ENCODE data around the gene ANTXR2. TPM values are rescaled to one million over a fixed set of nuclear protein-coding genes. Genes with fewer than 3 reads are reported as not detected.
"Not testable (repeated sequence)": the region's sequence is repeated elsewhere in the genome, so short reads cannot be mapped to it uniquely, and the experiment has no call there.

Gene ANTXR2
- polyA plus RNA-seq, 3 donors: 79.8 to 98.6 (median 85.0) TPM

- DNase-seq (ENCODE audit: low read depth in 3 of 3, low spot score in 2 of 3): no peak
Observed at GRCh38 chr4:79998201-79998600, 74.8 kb downstream of the ANTXR2 start.

DNA sequence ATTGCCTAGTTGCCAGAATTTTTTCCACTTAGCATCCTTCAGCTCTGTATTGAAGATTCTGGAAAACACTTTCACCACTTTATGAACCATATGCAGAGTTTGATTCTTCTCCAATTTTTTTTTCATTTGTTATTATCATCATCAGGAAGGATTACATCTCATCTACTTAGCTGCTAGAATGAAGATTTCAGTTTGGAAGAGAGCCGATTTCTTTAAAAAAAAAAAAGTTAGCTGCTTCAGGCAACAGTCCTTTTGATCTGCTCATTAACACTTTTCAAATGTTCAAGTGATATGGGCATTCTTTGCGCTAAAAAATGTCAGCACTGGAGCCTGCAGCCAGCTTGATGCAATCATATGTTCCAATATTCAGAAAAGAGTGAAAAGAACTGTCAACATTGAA lies 76.2 kb downstream of the ANTXR2 start:
- DNase-seq (ENCODE audit: low read depth in 3 of 3, low spot score in 2 of 3): no peak

DNA sequence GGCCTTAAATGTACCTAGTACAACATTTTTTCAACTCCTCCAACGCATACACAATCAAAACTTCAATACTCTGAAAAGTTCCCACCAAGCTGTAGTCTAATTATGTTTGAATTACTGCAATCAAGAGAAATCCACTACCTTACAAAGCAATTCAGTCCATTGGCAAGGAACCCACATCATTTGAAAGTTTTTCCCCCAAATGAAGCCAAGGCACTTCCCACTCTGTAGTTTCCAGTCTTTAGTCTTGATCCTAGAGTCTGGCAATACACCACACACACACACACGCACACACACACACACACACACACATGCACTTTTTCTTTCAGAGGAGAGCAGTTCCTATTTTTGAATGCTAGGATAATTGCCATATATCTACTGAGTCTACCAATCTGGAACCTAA lies 79.6 kb downstream of the ANTXR2 start:
- no peak for DNase-seq (ENCODE audit: low read depth in 3 of 3, low spot score in 2 of 3)

DNA sequence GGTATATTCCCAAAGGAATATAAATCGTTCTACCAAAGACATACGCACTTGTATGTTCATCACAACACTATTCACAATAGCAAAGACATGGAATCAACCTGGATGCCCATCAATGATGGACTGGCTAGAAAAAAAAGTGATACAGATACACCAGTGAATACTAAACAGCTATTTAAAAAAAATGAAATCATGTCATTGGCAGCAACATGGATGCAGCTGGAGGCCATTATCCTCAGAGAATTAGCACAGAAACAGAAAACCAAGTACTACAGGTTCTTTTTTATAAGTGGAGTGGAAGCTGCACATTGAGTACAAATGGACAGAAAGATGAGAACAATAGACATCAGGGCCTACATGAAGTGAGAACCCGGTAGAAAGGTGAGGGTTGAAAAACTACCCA lies 81.4 kb downstream of the ANTXR2 start:
- DNase-seq (ENCODE audit: low read depth in 3 of 3, low spot score in 2 of 3): no peak

DNA sequence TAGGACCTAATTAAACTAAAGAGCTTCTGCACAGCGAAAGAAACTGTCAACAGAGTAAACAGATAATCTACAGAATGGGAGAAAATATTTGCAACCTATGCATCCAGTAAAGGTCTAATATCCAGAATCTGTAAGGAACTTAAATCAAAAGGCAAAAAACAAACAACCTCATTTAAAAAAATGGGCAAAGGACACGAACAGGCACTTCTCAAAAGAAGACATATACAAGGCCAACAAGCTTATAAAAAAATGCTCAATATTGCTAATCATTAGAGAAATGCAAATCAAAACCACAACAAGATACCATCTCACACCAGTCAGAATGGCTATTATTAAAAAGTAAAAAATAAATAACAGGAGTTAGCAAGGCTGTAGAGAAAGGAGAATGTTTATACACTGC lies 81.9 kb downstream of the ANTXR2 start:
- DNase-seq (ENCODE audit: low read depth in 3 of 3, low spot score in 2 of 3): not testable (repeated sequence)

DNA sequence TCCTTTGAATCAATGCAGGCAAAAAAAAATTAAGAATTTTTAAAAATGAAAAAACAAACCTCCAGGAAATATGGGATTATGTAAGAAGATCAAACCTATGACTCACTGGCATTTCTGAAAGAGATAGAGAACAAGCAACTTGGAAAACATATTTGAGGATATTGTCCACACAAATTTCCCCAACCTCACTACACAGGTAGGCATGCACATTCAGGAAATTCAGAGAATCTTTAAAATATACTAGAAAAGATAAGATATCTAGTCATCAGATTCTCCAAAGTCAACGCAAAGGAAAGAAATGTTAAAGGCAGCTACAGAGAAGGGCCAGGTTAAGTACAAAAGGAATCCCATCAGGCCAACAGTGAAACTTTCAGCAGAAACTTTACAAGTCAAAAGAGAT lies 85.6 kb downstream of the ANTXR2 start:
- DNase-seq (ENCODE audit: low read depth in 3 of 3, low spot score in 2 of 3): no peak

DNA sequence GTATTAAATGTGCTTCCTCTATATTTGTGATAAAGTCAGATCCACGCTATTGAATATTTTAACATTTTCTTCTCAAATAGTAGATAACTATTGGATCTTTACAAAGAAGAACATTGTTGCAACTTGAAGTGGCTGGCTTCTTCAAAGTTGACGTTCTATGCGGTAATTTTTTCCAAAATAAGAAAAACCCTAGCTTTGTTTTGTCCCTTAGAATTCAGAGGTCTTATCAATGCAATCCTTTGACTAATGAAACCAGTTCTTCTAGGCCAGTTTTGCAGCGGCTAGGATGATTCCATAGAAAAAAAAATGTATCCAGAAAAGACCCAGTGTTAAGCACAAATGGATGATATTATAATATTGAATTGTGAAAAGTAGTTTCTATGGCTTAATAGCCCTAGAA lies 89.6 kb downstream of the ANTXR2 start:
- no peak for DNase-seq (ENCODE audit: low read depth in 3 of 3, low spot score in 2 of 3)

DNA sequence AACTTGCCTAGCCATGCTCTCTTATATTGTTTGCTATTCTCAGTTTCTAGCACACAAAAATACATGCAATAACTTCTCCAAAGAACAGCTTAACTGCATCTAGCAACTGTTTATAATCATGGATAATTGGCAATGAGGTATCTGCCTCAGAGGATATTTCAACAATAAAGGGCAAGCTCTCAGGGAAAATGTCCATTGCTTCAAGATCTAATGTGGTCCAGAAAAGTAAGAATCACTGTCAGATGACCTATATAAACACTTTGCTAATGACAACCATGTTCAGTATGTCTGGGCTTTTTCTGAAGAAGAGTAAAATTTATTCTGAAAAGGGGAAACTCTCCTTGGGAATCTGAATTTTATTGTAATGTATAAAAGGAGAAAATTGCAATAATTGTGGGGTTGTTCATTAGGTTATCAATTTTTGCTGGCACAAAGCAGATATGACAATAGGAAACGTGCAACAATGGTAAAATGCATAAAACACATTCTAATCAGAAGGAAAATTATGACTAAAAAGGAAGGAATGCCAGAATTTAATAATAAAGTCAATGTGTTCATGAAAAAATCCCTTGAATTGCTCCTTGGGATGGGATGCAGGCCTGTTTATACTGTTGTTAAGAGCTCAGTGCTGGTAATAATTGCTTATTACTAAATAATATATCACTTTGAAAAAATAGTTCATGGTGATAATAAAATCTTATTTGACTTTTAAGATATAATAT lies 90.3 kb downstream of the ANTXR2 start:
- DNase-seq (ENCODE audit: low read depth in 3 of 3, low spot score in 2 of 3): no peak

DNA sequence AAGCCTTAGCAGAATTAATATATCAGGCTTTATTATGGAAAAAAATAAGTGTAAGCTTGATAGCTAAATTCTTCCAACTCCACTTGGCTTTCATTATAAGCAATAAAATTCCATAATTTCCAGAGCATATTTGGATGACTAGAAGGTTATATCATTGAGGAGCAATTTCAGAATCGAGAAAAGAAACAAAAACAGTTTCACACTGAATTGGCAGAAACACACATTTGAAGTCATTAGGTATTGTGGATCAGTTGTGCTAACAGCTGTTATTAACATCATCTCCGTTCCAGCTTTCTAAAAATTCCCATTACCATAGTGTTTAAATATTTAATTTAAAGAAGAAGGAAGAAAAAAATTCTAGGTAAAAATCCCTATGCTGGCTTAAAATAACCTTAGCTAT lies 92.6 kb downstream of the ANTXR2 start:
- no peak for DNase-seq (ENCODE audit: low read depth in 3 of 3, low spot score in 2 of 3)

- no peak for DNase-seq (ENCODE audit: low read depth in 3 of 3, low spot score in 2 of 3)
Observed at GRCh38 chr4:79979785-79980437, 93.1 kb downstream of the ANTXR2 start.

- DNase-seq (ENCODE audit: low read depth in 3 of 3, low spot score in 2 of 3): no peak
Observed at GRCh38 chr4:79977131-79977840, 95.7 kb downstream of the ANTXR2 start.

GRCh38 chr4:79964400-79965211 lies 108.4 kb downstream of the ANTXR2 start:
- DNase-seq (ENCODE audit: low read depth in 3 of 3, low spot score in 2 of 3): peak; percentile 30 to 48 (median 34)

GRCh38 chr4:79964020-79964399 lies 109.0 kb downstream of the ANTXR2 start:
- peak in 2 of 3 donors; percentile 5 to 6 for DNase-seq (ENCODE audit: low read depth in 3 of 3, low spot score in 2 of 3)

DNA sequence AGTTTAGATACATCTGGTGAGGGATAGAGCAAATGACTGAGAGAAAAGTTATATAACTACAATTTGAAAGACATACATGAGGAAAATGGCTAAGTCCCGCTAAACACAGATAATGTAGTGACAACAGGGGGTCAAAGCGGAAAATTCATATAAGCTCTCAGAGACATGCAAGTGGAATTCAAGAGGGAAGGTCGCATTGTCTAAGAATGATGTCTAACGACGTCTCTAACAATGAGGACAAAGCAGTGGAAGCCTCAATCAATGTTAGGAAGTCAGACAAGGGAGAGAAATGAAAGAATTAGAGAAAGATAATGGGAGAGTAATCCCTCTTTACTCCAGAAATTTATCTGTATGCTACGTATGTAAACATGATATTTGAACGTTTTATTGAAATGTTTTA lies 113.4 kb downstream of the ANTXR2 start:
- DNase-seq (ENCODE audit: low read depth in 3 of 3, low spot score in 2 of 3): no peak

DNA sequence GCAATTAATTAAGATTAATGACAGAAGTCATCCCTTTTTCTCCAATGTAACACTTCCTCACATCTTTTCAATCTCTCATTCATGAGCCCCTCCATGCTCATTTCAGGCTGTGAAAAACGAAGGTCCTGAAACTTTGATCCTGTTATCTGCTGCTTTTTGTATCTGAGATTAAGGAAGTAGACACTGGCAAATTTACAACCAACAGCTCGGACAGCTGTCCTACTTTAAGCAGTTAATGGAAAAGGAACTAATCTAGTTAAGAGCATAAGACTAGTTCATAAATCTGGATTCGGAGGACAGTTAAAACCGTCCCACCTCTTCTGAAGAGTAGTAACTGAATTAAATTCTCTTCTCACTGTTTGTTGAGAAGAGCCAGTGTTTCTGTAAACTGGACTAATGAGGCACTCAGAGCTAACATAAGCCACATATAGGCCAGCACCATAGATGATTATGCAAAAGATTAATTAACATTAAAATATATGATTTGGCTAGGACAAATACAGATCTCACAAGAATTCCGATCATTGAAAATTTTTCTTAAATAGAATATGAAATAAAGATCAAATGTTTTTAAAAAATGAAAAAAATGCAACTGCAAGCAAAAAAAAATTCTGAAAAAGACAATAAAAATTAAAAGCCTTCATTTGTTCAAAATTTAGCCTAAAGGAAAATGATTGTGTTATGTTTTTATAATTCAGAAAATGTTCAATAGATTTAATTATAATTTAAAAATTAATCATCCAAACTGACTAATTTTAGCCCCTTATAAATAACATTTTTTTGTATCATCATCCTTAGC lies 114.4 kb downstream of the ANTXR2 start:
- DNase-seq (ENCODE audit: low read depth in 3 of 3, low spot score in 2 of 3): no peak

DNA sequence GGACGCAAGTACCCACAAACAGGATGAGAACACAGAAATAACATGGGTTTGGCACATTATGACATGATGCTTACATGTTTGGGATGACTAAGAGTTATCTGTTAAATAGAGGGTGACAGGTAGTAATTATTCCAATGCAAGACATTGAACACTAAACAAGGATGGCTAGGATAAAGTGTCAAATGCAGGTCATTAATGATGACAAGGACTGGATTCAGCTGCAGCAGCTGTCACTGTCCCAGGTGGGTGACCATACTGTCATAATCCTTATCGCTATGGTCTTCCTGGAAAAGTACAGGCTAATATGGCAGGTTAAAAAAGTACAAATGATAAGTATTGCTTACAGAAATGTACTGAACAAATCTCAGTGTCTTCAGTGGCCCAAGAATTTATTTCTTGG lies 123.9 kb downstream of the ANTXR2 start:
- DNase-seq (ENCODE audit: low read depth in 3 of 3, low spot score in 2 of 3): no peak

- no peak for DNase-seq (ENCODE audit: low read depth in 3 of 3, low spot score in 2 of 3)
Observed at GRCh38 chr4:79948739-79949138, 124.3 kb downstream of the ANTXR2 start.

GRCh38 chr4:79948261-79948660 lies 124.8 kb downstream of the ANTXR2 start:
- DNase-seq (ENCODE audit: low read depth in 3 of 3, low spot score in 2 of 3): no peak

- DNase-seq (ENCODE audit: low read depth in 3 of 3, low spot score in 2 of 3): no peak
Observed at GRCh38 chr4:79947386-79947785, 125.6 kb downstream of the ANTXR2 start.

DNA sequence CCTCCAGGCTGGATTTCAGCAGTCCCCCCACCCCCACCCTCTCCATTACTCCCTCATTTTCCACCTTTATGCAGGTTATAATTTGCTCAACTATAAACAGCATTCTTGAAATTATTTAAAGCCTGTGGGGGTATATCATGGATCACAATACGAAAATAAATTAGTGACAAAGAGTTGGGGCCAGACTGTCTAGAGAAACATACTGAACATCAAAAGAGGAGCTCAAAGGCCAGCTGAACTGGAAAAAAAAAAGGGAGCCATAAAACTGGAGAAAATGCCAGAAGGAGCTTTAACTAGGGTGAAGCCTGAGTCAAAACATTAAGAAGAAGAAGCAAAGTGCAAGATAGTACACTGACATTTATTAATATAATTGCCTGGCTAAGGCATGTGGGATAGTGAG lies 137.8 kb downstream of the ANTXR2 start:
- peak in 1 of 3 donors; percentile 12 for DNase-seq (ENCODE audit: low read depth in 3 of 3, low spot score in 2 of 3)

Data from right renal cortex interstitium (tissue), 3 donors.